Fibroblast of mammary gland (primary cell): ENCODE results near the gene CCNB2.

ENCODE experiments used
- DNase-seq: peaks from one replicate; pipeline ENCODE4 v3.0.0-alpha.2; 2010; ENCODE audit warnings: low read depth
- H3K4me3 ChIP-seq: 2 replicates; pipeline ENCODE4 v1.5.1; 2011; ENCODE audit warnings: low read depth, mild to moderate bottlenecking, low read length, moderate library complexity; ENCODE audit not compliant: control insufficient read depth
- TF ChIP-seq, protein P1 (sequence below): conservative IDR thresholded peaks from 2 replicates; pipeline ENCODE4 v1.5.1; 2011; ENCODE audit warnings: low read depth, low read length, inconsistent platforms; ENCODE audit not compliant: control insufficient read depth, insufficient read depth

Gene CCNB2

DNA sequence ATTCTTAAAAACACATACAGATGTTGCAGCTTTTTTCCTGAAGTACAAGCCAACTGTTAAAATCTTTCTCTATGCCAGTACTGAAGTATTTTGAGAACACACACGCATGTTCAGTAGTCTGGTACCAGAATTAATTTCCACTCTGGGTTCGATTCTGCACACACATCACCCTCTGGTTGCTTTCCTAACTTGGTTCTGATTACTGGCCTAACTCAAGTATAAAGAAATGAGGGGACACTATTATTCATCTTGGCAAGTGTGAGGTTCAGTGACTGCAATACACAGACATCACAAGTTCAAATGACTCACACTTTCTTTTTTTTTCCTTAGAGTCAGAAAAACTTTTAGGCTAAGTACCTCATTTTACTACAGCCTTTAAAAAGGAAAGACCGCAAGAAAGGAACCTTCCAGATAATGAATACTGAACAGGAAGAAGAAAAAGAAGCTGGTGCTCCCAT lies 64.3 kb downstream of the CCNB2 start:
- TF ChIP-seq, protein P1, sequence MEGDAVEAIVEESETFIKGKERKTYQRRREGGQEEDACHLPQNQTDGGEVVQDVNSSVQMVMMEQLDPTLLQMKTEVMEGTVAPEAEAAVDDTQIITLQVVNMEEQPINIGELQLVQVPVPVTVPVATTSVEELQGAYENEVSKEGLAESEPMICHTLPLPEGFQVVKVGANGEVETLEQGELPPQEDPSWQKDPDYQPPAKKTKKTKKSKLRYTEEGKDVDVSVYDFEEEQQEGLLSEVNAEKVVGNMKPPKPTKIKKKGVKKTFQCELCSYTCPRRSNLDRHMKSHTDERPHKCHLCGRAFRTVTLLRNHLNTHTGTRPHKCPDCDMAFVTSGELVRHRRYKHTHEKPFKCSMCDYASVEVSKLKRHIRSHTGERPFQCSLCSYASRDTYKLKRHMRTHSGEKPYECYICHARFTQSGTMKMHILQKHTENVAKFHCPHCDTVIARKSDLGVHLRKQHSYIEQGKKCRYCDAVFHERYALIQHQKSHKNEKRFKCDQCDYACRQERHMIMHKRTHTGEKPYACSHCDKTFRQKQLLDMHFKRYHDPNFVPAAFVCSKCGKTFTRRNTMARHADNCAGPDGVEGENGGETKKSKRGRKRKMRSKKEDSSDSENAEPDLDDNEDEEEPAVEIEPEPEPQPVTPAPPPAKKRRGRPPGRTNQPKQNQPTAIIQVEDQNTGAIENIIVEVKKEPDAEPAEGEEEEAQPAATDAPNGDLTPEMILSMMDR: no peak
- peak; percentile 95 for DNase-seq

DNA sequence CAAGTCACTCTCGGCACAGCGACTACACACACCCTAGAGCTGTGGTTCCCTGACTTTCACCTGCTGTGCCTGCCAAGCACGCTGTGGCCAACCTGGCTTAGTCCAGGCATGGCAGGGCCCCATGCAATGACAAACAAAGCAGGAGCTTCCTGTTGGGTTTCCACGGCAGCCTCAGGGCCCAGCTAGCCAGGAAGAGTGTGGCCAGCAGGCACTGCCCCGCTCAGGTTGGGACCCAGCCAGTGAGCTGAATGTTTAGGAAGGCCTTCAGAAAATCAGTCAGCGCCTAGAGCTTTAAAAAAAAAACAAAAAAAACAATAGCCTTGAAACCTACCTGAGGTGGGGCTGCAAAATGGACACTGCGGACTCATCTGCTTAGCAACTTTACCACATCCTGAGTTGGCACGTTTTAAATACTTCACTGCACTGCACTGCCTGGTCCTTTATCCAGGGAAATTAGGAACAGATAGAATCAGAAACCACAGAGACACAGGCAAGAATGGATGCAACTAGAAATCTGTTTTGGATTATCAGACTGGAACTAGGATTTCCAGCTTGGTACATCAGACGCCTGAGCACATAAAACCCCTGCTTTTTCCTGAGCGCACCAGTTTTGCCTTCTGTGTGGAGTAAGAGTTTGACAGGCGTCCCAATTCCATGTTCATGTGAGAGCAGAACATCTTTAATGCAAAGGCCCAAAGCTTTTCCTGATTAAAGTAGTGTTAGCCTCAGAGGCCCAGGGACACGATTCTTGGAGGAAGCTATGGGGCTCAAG lies 65.5 kb downstream of the CCNB2 start:
- no peak overlapping the region for H3K4me3 ChIP-seq
- DNase-seq: peak; percentile 97
- TF ChIP-seq, protein P1: no peak

More for the DNA sequence above, 64.3 kb downstream of the CCNB2 start:
- H3K4me3 ChIP-seq: no peak overlapping the region

DNA sequence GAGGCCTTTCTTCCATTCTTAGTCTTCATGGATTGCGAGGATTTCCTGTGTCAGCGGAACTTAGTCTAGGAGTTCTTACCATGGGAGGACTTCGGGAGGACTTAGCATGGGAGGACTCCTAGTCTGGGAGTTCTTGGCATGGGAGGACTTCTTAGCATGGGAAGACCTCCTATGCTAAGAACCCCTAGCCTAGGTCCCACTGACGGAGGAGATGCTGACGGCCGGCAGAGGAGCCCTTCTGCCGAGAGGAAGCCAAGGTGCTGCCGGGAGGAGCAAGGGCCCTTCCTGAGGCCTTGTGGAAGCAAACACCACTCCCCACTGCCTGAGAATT lies 66.1 kb downstream of the CCNB2 start:
- TF ChIP-seq, protein P1: no peak
- no peak overlapping the region for H3K4me3 ChIP-seq
- DNase-seq: no peak

DNA sequence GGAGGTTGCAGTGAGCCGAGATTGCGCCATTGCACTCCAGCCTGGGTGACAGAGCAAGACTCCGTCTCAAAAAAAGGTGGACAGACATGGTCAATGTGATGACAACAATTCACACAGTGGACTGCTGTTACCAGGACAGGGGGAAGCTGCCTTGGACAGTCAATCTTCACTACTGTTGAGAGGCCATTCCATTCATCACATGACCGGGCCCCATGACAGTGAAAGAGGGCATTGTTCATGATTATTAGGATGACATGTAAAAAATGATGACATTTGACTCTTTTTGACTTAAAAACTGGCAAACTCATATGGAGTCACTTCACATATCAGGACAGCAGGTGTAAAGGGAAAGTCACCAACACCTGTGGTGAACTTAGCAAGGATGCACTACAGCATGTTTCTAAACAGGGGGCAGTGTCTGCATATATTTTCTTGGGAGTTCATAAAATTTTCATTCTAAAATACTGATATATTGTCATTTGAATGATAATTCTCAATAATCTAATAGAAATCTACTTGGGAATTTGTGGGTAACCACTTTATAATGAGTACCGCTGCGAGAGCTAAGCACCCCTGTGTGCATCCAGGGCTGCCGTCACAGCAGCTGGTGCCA lies 67.4 kb downstream of the CCNB2 start:
- no peak for DNase-seq
- TF ChIP-seq, protein P1: peak; percentile 30
- no peak overlapping the region for H3K4me3 ChIP-seq

DNA sequence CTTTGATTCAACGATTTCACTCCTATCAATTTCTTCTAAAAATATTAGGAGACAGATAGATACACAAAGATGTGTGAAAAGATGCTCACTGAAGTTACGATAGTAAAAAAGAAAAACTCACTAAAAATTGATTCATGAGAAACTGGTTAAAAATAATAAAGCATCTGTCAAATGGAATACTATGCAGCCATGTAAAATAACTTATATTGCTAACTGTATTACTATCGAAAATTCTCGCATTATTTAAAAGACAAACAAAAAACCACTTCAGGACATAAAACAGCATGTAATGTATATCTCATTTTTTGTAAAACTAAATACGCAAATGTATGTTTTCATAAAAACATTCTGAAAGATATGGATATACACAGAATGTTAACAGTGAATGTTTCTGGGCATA lies 68.2 kb downstream of the CCNB2 start:
- DNase-seq: no peak

DNA sequence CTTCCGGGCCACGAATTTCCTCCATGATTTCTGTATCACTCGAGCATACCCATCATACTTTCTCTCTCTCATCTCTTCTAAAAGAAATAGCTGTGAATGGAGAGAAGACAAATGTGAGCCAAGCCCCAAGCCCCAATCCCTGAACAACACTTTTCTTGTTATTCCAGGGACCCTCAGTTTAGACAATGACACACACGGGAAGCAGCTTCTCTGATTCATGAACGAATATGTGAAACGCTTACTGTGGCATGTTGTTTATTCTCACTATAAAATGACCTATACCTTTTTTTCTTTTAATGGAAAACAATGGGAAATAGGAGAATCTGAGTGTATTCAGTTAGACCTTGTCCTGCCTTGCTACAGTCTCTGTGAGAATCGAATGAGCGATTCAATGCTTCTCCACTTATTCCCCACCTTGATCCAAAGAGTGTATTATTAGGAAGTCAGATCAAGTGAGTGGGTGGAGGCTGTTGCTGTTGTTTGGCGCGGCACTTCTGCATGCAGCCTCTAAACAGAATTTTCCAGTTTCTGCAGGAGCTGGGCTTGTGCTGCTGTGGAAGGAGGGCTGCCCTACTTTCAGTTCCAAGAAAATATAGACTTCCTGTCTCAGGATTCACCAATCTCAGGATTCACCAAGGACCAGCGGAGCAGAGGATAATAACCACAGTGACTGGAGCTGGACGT lies 69.3 kb downstream of the CCNB2 start:
- TF ChIP-seq, protein P1: no peak
- H3K4me3 ChIP-seq: no peak overlapping the region
- DNase-seq: no peak

More for the DNA sequence above, 68.2 kb downstream of the CCNB2 start:
- TF ChIP-seq, protein P1: no peak
- no peak overlapping the region for H3K4me3 ChIP-seq
